Testis (tissue), 3 donors: Measurements from ENCODE around the gene MRPL37. TPM values are rescaled to one million over a fixed set of nuclear protein-coding genes. Genes with fewer than 3 reads are reported as not detected.

Experiments
- DNase-seq: peaks from one replicate; pipeline ENCODE4 v3.0.0-alpha.2; 2019
- H3K27ac ChIP-seq, 2 donors: fragments of 200-600 bp; sonication (generic); one replicate each; pipeline ENCODE4 v1.5.1; 2019
- H3K27me3 ChIP-seq: fragments of 200-600 bp; sonication (generic); one replicate; pipeline ENCODE4 v1.5.1; 2019
- H3K36me3 ChIP-seq: fragments of 200-600 bp; sonication (generic); one replicate; pipeline ENCODE4 v1.5.1; 2017; ENCODE audit warnings: low read depth; ENCODE audit errors: missing control alignments
- H3K4me1 ChIP-seq: fragments of 200-600 bp; sonication (generic); one replicate; pipeline ENCODE4 v1.5.1; 2019
- H3K4me3 ChIP-seq, 2 donors: fragments of 200-600 bp; sonication (generic); one replicate each; pipeline ENCODE4 v1.5.1; 2017 to 2019
- H3K9me3 ChIP-seq: fragments of 200-600 bp; sonication (generic); one replicate; pipeline ENCODE4 v1.5.1; 2017
- POLR2A ChIP-seq: fragments of 450-650 bp; IDR thresholded peaks from one replicate; pipeline ENCODE4 v1.6.1; 2017; ENCODE audit warnings: antibody characterized with exemption, mild to moderate bottlenecking, moderate library complexity
- WGBS, 2 donors: methylation state at CpG; one replicate each; pipeline ENCODE4 v1.1.5; 2018; 5-methylcytosine and 5-hydroxymethylcytosine counted together
- intact Hi-C: fragments of 100-400 bp; cut with DNase I; formaldehyde crosslinking; loops from one replicate; pipeline ENCODE4 v1.15.1; 2023; ENCODE audit warnings: low total_unique reads
- polyA plus RNA-seq: library from polyadenylated mRNA; stranded (reverse); fragments of 350-450 nt; fragmentation: Illumina TruSeq; extraction: RNeasy Lipid Tissue Mini Kit (QIAGEN cat#74804); gene quantifications from one replicate; pipeline ENCODE4 v1.2.3, GENCODE V29; 2014; ENCODE audit warnings: low read depth, low replicate concordance; ENCODE audit not compliant: insufficient read depth
- total RNA-seq, 2 donors: library from RNA; depleted of rRNA; stranded (reverse); fragments of >200 nt; gene quantifications; one replicate each; pipeline ENCODE4 v1.2.3, GENCODE V29; 2016
- TF ChIP-seq, protein P1 (sequence below), 3 experiments: fragments of 450-650 bp in 2 of 3; fragments of 200-600 bp in 1 of 3; sonication (generic) in 1 of 3; IDR thresholded peaks; one replicate each; pipeline ENCODE4 v1.5.1; 2016 to 2019; ENCODE audit warnings: antibody characterized with exemption in 3 of 3, mild to moderate bottlenecking in 2 of 3, moderate library complexity in 1 of 3

The MRPL37 gene
- total and polyA plus RNA-seq, 3 donors from 2014 or later: 74.2 to 91.4 (median 89.1) TPM

- DNase-seq: no peak
- intact Hi-C loops: no loop called here
- Histone ChIP-seq H3K9me3 (no peaks in the 10 kb centered on the region), H3K27ac (no peak overlapping the region), H3K36me3 (no peaks in the 10 kb centered on the region), H3K27me3 (no peaks in the 10 kb centered on the region), H3K4me3 (no peak overlapping the region), H3K4me1 (peaks cover 16% of the 10 kb centered on the region)
- 91 to 95% methylated on average over 9 of the region's 9 CpGs for WGBS, 2 donors
- TF ChIP-seq, protein P1, sequence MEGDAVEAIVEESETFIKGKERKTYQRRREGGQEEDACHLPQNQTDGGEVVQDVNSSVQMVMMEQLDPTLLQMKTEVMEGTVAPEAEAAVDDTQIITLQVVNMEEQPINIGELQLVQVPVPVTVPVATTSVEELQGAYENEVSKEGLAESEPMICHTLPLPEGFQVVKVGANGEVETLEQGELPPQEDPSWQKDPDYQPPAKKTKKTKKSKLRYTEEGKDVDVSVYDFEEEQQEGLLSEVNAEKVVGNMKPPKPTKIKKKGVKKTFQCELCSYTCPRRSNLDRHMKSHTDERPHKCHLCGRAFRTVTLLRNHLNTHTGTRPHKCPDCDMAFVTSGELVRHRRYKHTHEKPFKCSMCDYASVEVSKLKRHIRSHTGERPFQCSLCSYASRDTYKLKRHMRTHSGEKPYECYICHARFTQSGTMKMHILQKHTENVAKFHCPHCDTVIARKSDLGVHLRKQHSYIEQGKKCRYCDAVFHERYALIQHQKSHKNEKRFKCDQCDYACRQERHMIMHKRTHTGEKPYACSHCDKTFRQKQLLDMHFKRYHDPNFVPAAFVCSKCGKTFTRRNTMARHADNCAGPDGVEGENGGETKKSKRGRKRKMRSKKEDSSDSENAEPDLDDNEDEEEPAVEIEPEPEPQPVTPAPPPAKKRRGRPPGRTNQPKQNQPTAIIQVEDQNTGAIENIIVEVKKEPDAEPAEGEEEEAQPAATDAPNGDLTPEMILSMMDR (IDR thresholded peaks at IDR 0.05): no peak
- no peak for TF ChIP-seq POLR2A
Observed at GRCh38 chr1:54255026-54255702, 55.2 kb downstream of the MRPL37 start.

GRCh38 chr1:54256522-54257345 is 56.8 kb downstream of the MRPL37 start:
- H3K9me3 ChIP-seq: no peaks in the 10 kb centered on the region
- intact Hi-C loops: no loop called here
- TF ChIP-seq POLR2A: no peak
- TF ChIP-seq, protein P1 (IDR thresholded peaks at IDR 0.05): no peak
- DNase-seq: no peak
- H3K4me1 ChIP-seq: peaks cover 14% of the 10 kb centered on the region
- 92% methylated on average over 11 to 13 of the region's 13 CpGs for WGBS, 2 donors
- no peaks in the 10 kb centered on the region for H3K27me3 ChIP-seq
- no peaks in the 10 kb centered on the region for H3K36me3 ChIP-seq
- no peak overlapping the region for H3K4me3 ChIP-seq
- no peak overlapping the region for H3K27ac ChIP-seq

GRCh38 chr1:54257346-54257620 is 57.3 kb downstream of the MRPL37 start:
- H3K36me3 ChIP-seq: no peaks in the 10 kb centered on the region
- TF ChIP-seq, protein P1 (IDR thresholded peaks at IDR 0.05): no peak
- no peak for TF ChIP-seq POLR2A
- H3K27me3 ChIP-seq: no peaks in the 10 kb centered on the region
- H3K4me1 ChIP-seq: peaks cover 14% of the 10 kb centered on the region
- no peak overlapping the region for H3K27ac ChIP-seq
- intact Hi-C loops: no loop called here
- H3K4me3 ChIP-seq: no peak overlapping the region
- 75 to 83% methylated on average over 10 of the region's 10 CpGs for WGBS, 2 donors
- no peak for DNase-seq
- no peaks in the 10 kb centered on the region for H3K9me3 ChIP-seq

GRCh38 chr1:54257876-54258275 is 57.9 kb downstream of the MRPL37 start:
- Histone ChIP-seq H3K4me1 (peaks cover 14% of the 10 kb centered on the region), H3K27me3 (no peaks in the 10 kb centered on the region)
- intact Hi-C loops: no loop called here

More at GRCh38 chr1:54257876-54258275, 57.9 kb downstream of the MRPL37 start:
- 91 to 93% methylated on average over 23 of the region's 23 CpGs for WGBS, 2 donors
- DNase-seq: no peak
- Histone ChIP-seq H3K9me3 (no peaks in the 10 kb centered on the region), H3K36me3 (no peaks in the 10 kb centered on the region), H3K27ac (no peak overlapping the region), H3K4me3 (no peak overlapping the region)
- TF ChIP-seq, protein P1 (IDR thresholded peaks at IDR 0.05): no peak
- no peak for TF ChIP-seq POLR2A
